Brain microvascular endothelial cell (primary cell): ENCODE measurements around the gene IMPDH1.

Source experiments
- DNase-seq: peaks from one replicate; pipeline ENCODE4 v3.0.0-alpha.2; 2020
- H3K27ac ChIP-seq: fragments of 250-450 bp; sonication (Bioruptor Pico); 2 replicates; pipeline ENCODE4 v1.5.1; 2020; ENCODE audit warnings: mild to moderate bottlenecking, moderate library complexity
- H3K27me3 ChIP-seq: fragments of 250-450 bp; sonication (Bioruptor Pico); replicated peaks from 2 replicates; pipeline ENCODE4 v1.5.1; 2020; ENCODE audit warnings: mild to moderate bottlenecking
- H3K36me3 ChIP-seq: fragments of 250-450 bp; sonication (Bioruptor Pico); replicated peaks from 2 replicates; pipeline ENCODE4 v1.5.1; 2020; ENCODE audit warnings: mild to moderate bottlenecking
- H3K4me3 ChIP-seq: 2 replicates; pipeline ENCODE4 v1.5.1; 2011; ENCODE audit warnings: low read depth, mild to moderate bottlenecking, control low read depth, low read length, moderate library complexity
- in situ Hi-C: cut with HindIII; loops from 2 replicates; pipeline ENCODE4 v1.10.0; 2017; ENCODE audit warnings: low sequenced_read_pairs, low pct_ligation_motif_present
- TF ChIP-seq, protein P1 (sequence below): IDR thresholded peaks from 2 replicates; pipeline ENCODE4 v1.5.1; 2011; ENCODE audit warnings: low read depth, mild to moderate bottlenecking, moderate library complexity, low read length, control low read depth, inconsistent platforms; ENCODE audit errors: missing control alignments

Gene IMPDH1

DNA sequence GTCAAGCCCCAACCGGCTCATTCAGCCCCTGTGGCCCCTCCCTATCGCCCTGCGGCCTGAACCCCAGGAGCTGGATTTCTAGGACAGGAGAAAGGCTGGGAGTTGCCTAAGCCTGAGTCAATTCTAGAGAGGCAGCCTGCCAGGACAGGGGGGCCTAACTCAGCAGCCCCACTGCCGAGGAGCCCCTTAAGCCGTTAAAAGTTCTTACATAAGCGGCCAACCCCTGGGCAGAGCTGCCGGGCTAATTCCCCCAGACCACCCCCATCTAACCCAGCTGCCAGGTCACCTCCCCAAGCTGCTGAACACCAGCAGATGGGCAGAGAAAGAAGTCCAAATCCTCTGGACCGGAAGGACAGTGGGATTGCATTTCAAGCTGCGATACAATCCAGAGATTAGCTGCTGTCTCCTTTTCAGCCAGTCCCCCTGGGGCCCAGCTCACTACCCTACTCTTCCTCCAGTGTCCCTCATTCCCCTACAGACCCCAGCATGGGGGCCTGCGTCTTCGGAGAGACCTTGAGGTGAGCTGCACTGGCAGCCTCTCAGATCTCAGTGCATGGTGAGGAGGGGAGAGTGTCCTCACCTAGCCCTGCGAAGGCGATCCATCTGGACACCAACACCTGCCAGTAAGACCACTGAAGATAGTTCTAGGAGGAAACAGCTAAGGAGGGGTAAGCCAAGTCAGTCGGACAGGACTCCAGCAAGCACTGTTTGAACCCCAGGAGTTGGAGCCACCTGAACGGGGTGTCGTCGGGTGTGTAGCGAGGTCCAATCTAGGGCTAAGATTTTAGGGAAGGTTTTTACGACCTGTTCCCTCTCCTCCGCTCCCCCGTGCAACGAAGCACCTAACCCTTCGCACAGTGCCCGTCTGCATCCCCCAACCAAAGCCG is 830 bp downstream of the IMPDH1 start:
- peak overlapping the region; percentile 65 for H3K4me3 ChIP-seq
- H3K27ac ChIP-seq = no peak overlapping the region
- peaks cover 3% of the 10 kb centered on the region for H3K27me3 ChIP-seq
- DNase-seq = no peak
- no peaks in the 10 kb centered on the region for H3K36me3 ChIP-seq
- TF ChIP-seq, protein P1, sequence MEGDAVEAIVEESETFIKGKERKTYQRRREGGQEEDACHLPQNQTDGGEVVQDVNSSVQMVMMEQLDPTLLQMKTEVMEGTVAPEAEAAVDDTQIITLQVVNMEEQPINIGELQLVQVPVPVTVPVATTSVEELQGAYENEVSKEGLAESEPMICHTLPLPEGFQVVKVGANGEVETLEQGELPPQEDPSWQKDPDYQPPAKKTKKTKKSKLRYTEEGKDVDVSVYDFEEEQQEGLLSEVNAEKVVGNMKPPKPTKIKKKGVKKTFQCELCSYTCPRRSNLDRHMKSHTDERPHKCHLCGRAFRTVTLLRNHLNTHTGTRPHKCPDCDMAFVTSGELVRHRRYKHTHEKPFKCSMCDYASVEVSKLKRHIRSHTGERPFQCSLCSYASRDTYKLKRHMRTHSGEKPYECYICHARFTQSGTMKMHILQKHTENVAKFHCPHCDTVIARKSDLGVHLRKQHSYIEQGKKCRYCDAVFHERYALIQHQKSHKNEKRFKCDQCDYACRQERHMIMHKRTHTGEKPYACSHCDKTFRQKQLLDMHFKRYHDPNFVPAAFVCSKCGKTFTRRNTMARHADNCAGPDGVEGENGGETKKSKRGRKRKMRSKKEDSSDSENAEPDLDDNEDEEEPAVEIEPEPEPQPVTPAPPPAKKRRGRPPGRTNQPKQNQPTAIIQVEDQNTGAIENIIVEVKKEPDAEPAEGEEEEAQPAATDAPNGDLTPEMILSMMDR = no peak
- in situ Hi-C loops = no loop called here

DNA sequence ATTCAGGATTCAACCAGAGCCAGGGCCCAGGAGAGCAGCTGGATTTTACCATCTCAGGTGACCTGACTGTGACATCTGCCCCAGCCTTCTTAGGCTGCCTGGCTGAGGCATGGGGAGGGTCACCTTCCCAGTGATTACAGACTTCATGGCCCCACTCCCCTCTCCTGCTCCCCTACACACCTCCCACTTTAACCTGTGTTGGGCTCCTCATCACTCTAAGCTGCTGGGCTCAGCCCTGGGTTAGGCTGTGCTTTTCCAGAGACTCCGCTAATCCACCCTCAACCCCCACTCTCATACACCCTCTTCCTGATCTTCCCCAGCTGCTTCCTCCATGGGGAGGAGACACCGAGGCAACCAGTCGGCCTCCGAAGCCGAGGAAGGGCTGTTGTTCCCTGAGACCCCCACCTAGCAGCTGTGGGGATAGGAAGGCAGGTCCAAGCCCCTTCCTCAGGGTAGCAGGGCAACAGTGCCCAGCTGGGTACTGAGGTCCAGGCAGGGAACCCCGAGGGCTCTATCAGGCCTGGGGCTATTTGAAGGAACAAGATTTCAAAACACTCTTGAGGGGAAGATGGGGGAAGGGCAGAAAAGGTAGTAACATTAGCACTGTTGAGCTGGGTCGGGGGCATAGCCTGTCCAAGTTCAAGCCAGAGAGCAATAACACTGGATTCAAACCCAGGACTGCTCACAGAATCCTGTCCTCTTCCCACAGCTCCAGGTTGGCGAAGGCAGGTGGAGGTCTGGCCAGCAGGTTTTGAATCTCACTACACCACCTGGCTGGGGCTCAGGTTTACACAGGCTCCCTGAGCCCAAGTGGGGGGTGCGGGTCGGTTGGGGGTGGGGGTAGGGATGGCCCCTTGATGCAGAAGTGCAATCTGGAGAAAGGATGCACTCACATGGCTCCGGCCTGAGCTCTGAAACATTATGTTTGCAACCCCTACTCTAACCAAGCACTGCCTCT is 1.8 kb downstream of the IMPDH1 start:
- no peaks in the 10 kb centered on the region for H3K36me3 ChIP-seq
- in situ Hi-C loops = no loop called here
- TF ChIP-seq, protein P1 = no peak
- H3K27ac ChIP-seq = no peak overlapping the region
- no peak overlapping the region for H3K4me3 ChIP-seq
- H3K27me3 ChIP-seq = no peaks in the 10 kb centered on the region
- no peak for DNase-seq

DNA sequence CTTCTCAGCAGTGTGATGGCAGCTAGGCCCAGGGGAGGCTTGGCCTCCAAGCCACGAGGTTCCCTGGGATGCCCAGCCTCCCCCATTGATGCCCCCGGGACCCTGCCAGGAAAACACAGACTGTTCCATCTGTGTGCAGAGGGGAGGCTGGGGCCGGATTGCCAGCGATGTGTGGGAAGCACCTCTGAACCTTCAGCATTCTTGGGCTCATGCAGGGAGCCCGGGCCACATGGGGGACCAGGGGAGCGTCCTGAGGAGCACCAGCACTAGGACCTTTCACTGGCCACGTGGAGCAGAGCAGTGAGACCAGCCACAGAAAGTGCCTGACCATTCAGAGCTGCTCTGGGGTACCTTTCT is 2.6 kb downstream of the IMPDH1 start:
- TF ChIP-seq, protein P1 = no peak
- Histone ChIP-seq H3K27ac (no peak overlapping the region), H3K27me3 (no peaks in the 10 kb centered on the region), H3K4me3 (no peak overlapping the region), H3K36me3 (no peaks in the 10 kb centered on the region)
- in situ Hi-C loops = no loop called here
- no peak for DNase-seq

DNA sequence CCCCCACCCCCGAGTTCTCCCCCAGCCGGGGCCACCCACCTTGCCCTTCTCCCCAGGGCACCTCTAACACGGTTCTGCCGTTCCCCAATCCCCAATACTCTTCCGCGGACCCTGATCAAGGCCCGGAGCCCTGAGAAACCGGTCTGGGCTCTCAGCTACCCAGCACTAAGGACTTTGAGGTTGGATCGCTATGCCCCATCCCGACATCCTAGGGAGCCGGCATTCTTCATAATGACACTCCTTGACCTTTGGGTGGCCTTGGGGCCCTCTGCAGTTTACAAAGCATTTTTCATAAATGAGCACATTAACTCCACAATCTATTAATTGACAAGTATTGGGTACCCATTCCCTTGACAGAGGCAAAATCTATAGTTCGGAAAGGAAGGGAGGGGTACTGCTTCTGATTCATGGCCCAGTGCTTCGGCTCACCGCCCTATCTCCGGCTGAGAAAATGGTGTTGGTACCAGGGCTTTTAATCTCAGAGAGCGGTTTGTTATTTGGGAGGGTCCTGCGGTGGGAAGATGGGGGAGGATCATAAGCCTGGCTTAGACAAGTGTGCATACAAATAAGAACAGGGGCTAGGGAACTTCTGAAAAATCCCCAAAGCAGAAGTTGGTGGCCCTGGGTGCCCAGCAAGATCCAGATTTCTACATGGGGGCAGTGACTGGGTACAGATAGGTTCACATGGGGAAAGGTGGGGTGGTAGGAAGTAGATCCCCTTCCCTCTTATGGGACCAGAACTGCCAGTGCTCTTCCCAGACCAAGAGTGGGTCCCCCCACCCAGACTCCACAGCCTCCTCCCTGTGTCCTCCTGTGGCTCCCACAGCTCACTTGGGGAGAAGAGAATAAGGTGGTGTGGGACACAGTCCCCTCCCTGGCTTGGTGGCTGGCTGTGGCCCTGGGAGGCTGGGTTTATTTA is 3.2 kb downstream of the IMPDH1 start:
- TF ChIP-seq, protein P1 = no peak
- no peaks in the 10 kb centered on the region for H3K27me3 ChIP-seq
- H3K36me3 ChIP-seq = no peaks in the 10 kb centered on the region
- in situ Hi-C loops = no loop called here
- DNase-seq = no peak
- H3K27ac ChIP-seq = no peak overlapping the region
- peak overlapping the region; percentile 17 for H3K4me3 ChIP-seq
